ENCODE results near the gene MAS1. TPM values are rescaled to one million over a fixed set of nuclear protein-coding genes. Genes with fewer than 3 reads are reported as not detected.

The MAS1 gene
- total RNA-seq, 1 donor from 2014 or later, result not detected

Other genes starting within 250 kb of the MAS1 start
- 1,072 TPM for gene SOD2, start 197.7 kb upstream of the MAS1 start, total RNA-seq
- 45.9 TPM for gene WTAP, start 163.5 kb upstream of the MAS1 start, total RNA-seq
- 5.2 TPM for gene ACAT2, start 128.9 kb upstream of the MAS1 start, total RNA-seq
- 170 TPM for gene TCP1, start 101.4 kb upstream of the MAS1 start, total RNA-seq
- gene MRPL18, start 100.5 kb upstream of the MAS1 start, total RNA-seq, result 69.8 TPM
- gene PNLDC1, start 90.7 kb upstream of the MAS1 start, total RNA-seq, result 0.32 TPM
- gene IGF2R, start 78.1 kb downstream of the MAS1 start, total RNA-seq, result 63.1 TPM
- gene SLC22A1, start 230.8 kb downstream of the MAS1 start, total RNA-seq, result 0.51 TPM

Measured in Right ventricle myocardium inferior (tissue), 1 donor.